IMR-90 (cell line): ENCODE results near the gene RPS13. TPM values are rescaled to one million over a fixed set of nuclear protein-coding genes. Genes with fewer than 3 reads are reported as not detected.
"Not testable (repeated sequence)": the region's sequence is repeated elsewhere in the genome, so short reads cannot be mapped to it uniquely, and the experiment has no call there.

Experiments
- ATAC-seq: fragments of 200-7000 bp; cut with Tn5 transposase; 2 replicates; pipeline ENCODE4 v1.9.1; 2020; ENCODE audit warnings: low read depth, mild to moderate bottlenecking, moderate library complexity
- BruUV-seq: library from RNA; stranded (reverse); fragments of 400-500 nt; replicated peaks from 2 replicates; lab custom pipeline; 2021; lab: Mats Ljungman, UMichigan
- CTCF ChIA-PET: fragments of 300-600 bp; formaldehyde crosslinking; extraction: SDS; loops from one replicate; lab custom pipeline; 2021; ENCODE audit warnings: antibody characterized with exemption; lab: Yijun Ruan, JAX
- POLR2A ChIA-PET: fragments of 300-600 bp; sonication (Branson Sonifier 250); formaldehyde crosslinking; loops from one replicate; lab custom pipeline; 2022; ENCODE audit warnings: antibody characterized with exemption; ENCODE audit not compliant: unreplicated experiment; lab: Charles Lee
- DNase-seq: peaks from one replicate; pipeline ENCODE4 v3.0.0; 2013
- H2AFZ ChIP-seq: replicated peaks from 2 replicates; pipeline ENCODE3; 2013; ENCODE audit warnings: low read length, mild to moderate bottlenecking; ENCODE audit not compliant: poor library complexity
- H2AK5ac ChIP-seq: 2 replicates; pipeline ENCODE4 v1.6.1; 2013; ENCODE audit warnings: low read depth, low read length, inconsistent platforms
- H2AK9ac ChIP-seq: replicated peaks from 2 replicates; pipeline ENCODE3; 2013; ENCODE audit warnings: mild to moderate bottlenecking, low read depth, low read length, moderate library complexity; ENCODE audit not compliant: poor library complexity
- H2BK120ac ChIP-seq: 2 replicates; pipeline ENCODE4 v1.6.1; 2013; ENCODE audit warnings: low read depth, low read length, inconsistent platforms
- H2BK15ac ChIP-seq: 3 replicates; pipeline ENCODE4 v1.6.1; 2013; ENCODE audit warnings: low read depth, low read length, inconsistent platforms
- H2BK20ac ChIP-seq: 2 replicates; pipeline ENCODE4 v1.6.1; 2013; ENCODE audit warnings: low read depth, mild to moderate bottlenecking, inconsistent platforms, low read length, moderate library complexity
- H2BK5ac ChIP-seq: 2 replicates; pipeline ENCODE4 v1.6.1; 2013; ENCODE audit warnings: mild to moderate bottlenecking, low read depth, low read length, inconsistent platforms; ENCODE audit not compliant: poor library complexity, severe bottlenecking
- H3K14ac ChIP-seq: replicated peaks from 2 replicates; pipeline ENCODE4 v1.6.1; 2013; ENCODE audit warnings: low read depth, low read length, inconsistent platforms
- H3K18ac ChIP-seq: 2 replicates; pipeline ENCODE4 v1.6.1; 2013; ENCODE audit warnings: low read depth, low read length, control low read depth
- H3K23ac ChIP-seq: 2 replicates; pipeline ENCODE4 v1.6.1; 2013; ENCODE audit warnings: low read depth, low read length, inconsistent platforms
- H3K27ac ChIP-seq: 2 replicates; pipeline ENCODE4 v1.5.1; 2013; ENCODE audit warnings: mild to moderate bottlenecking, control low read depth, low read length; ENCODE audit not compliant: insufficient read depth
- H3K27me3 ChIP-seq: 2 replicates; pipeline ENCODE4 v1.6.1; 2013; ENCODE audit warnings: low read length; ENCODE audit not compliant: control insufficient read depth, insufficient read depth
- H3K36me3 ChIP-seq: 2 replicates; pipeline ENCODE4 v1.6.1; 2013; ENCODE audit warnings: low read length, mixed read lengths; ENCODE audit not compliant: control insufficient read depth, insufficient read depth
- H3K4ac ChIP-seq: 2 replicates; pipeline ENCODE4 v1.6.1; 2013; ENCODE audit warnings: low read depth, low read length, inconsistent platforms
- H3K4me1 ChIP-seq: 2 replicates; pipeline ENCODE4 v1.6.1; 2013; ENCODE audit warnings: low read length, mixed read lengths; ENCODE audit not compliant: control insufficient read depth, insufficient read depth
- H3K4me2 ChIP-seq: 2 replicates; pipeline ENCODE4 v1.6.1; 2013; ENCODE audit warnings: low read depth, mild to moderate bottlenecking, control low read depth, low read length, moderate library complexity
- H3K4me3 ChIP-seq: 2 replicates; pipeline ENCODE4 v1.5.1; 2013; ENCODE audit warnings: low read depth, mild to moderate bottlenecking, control low read depth, low read length, moderate library complexity; ENCODE audit not compliant: insufficient read depth
- H3K56ac ChIP-seq: 2 replicates; pipeline ENCODE4 v1.6.1; 2013; ENCODE audit warnings: low read length, inconsistent platforms; ENCODE audit not compliant: insufficient read depth; ENCODE audit errors: extremely low read depth
- H3K79me1 ChIP-seq, 2 experiments: 2 replicates each; pipeline ENCODE4 v1.6.1; 2013; ENCODE audit warnings: low read length in 2 of 2, inconsistent platforms in 1 of 2, low read depth in 1 of 2
- H3K9ac ChIP-seq: 2 replicates; pipeline ENCODE4 v1.6.1; 2013; ENCODE audit warnings: low read depth, low read length, control low read depth
- H3K9me1 ChIP-seq: 2 replicates; pipeline ENCODE4 v1.6.1; 2013; ENCODE audit warnings: low read length, inconsistent platforms; ENCODE audit not compliant: insufficient read depth
- H3K9me3 ChIP-seq: 2 replicates; pipeline ENCODE4 v1.6.1; 2013; ENCODE audit warnings: low read length; ENCODE audit not compliant: control insufficient read depth, insufficient read depth
- H4K20me1 ChIP-seq: 2 replicates; pipeline ENCODE4 v1.6.1; 2013; ENCODE audit warnings: low read length, inconsistent platforms; ENCODE audit not compliant: insufficient read depth
- H4K5ac ChIP-seq: 2 replicates; pipeline ENCODE4 v1.6.1; 2013; ENCODE audit warnings: mild to moderate bottlenecking, low read depth, low read length, control low read depth
- H4K8ac ChIP-seq, 2 experiments: 2 replicates each; pipeline ENCODE4 v1.6.1; 2013; ENCODE audit warnings: low read depth in 2 of 2, low read length in 2 of 2, control low read depth in 1 of 2, inconsistent platforms in 1 of 2
- H4K91ac ChIP-seq: 2 replicates; pipeline ENCODE4 v1.6.1; 2013; ENCODE audit warnings: low read depth, low read length, inconsistent platforms; ENCODE audit not compliant: insufficient read depth
- WGBS, 2 experiments: methylation state at CpG; one replicate each; pipeline versions ENCODE4 v1.1.5 to v1.1.7; 2013; ENCODE audit warnings: missing lambda C conversion rate in 2 of 2; ENCODE audit not compliant: insufficient read length in 1 of 2; ENCODE audit errors: extremely low coverage in 2 of 2; 5-methylcytosine and 5-hydroxymethylcytosine counted together
- dilution Hi-C: fragments of 300-500 bp; cut with HindIII; formaldehyde crosslinking; loops from one replicate; pipeline ENCODE4 v1.14.3; 2018; ENCODE audit warnings: low sequenced_read_pairs; ENCODE audit not compliant: unreplicated experiment
- in situ Hi-C: fragments of 300-500 bp; cut with MboI; formaldehyde crosslinking; loops from 3 replicates; pipeline ENCODE4 v1.14.3; 2019; ENCODE audit warnings: low sequenced_read_pairs, inconsistent platforms, mixed read lengths
- intact Hi-C: fragments of 100-400 bp; cut with micrococcal nuclease; formaldehyde crosslinking; loops from 2 replicates; pipeline ENCODE4 v1.10.0; 2022
- polyA plus RNA-seq, 3 experiments: library from polyadenylated mRNA; depleted of rRNA; stranded (reverse); fragments of >200 nt; gene quantifications; 2 replicates each; pipeline ENCODE4 v1.2.3, GENCODE V29; 2012; ENCODE audit warnings: low replicate concordance in 1 of 3
- total RNA-seq: library from RNA; depleted of rRNA; stranded (reverse); fragments of >200 nt; gene quantifications from 2 replicates; pipeline ENCODE4 v1.2.3, GENCODE V29; 2012

The RPS13 gene
- total and polyA plus RNA-seq, 2 of the 4 experiments (the other 2 are of a cell fraction) = 548 to 701 TPM

DNA sequence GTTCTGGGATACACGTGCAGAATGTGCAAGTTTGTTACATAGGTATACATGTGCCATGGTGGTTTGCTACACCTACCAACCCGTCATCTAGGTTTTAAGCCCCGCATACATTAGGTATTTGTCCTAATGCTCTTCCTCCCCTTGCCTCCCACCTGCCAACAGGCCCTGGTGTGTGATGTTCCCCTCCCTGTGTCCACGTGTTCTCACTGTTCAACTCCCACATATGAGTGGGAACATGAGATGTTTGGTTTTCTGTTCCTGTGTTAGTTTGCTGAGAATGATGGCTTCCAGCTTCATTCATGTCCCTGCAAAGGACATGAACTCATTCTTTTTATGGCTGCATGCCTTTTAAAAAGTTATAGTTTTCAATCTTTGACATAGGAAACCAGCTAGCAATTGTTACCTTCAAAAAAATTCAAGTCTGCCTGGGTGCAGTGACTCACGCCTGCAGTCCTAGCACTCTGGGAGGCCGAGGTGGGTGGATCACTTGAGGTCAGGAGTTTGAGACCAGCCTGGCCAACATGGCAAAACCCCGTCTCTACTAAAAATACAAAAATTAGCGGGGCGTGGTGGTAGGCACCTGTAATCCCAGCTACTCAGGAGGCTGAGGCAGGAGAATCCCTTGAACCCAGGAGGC, 28.1 kb upstream of the RPS13 start:
- H3K27me3 ChIP-seq, DNase-seq, H4K8ac ChIP-seq, H3K4me2 ChIP-seq, H2BK120ac ChIP-seq, H3K23ac ChIP-seq, POLR2A ChIA-PET, H3K4ac ChIP-seq, H2BK5ac ChIP-seq, H2BK20ac ChIP-seq, H3K56ac ChIP-seq, H3K9ac ChIP-seq, H3K14ac ChIP-seq, BruUV-seq, H4K5ac ChIP-seq, H3K4me3 ChIP-seq, H2AFZ ChIP-seq, ATAC-seq, H3K18ac ChIP-seq, H2AK5ac ChIP-seq, H3K9me3 ChIP-seq, CTCF ChIA-PET, dilution Hi-C loops, H3K27ac ChIP-seq, H4K20me1 ChIP-seq, H2AK9ac ChIP-seq, H3K79me1 ChIP-seq, H4K91ac ChIP-seq, intact Hi-C loops, H2BK15ac ChIP-seq, H3K9me1 ChIP-seq, in situ Hi-C loops, H3K4me1 ChIP-seq: not testable (repeated sequence)
- peaks cover 21% of the 10 kb centered on the region for H3K36me3 ChIP-seq
- WGBS, 2 experiments = 100% methylated on average over 3 of the region's 9 CpGs; no CpG with 5 or more reads in 1 of the 2 experiments
